ENCODE data around the gene CDC14A.

GRCh38 chr1:100304227-100304626 is 48.1 kb upstream of the CDC14A start:
- TF ChIP-seq POLR2AphosphoS5 (IDR thresholded peaks at IDR 0.05; ENCODE audit: low read depth, low read length) (no peak), PAX5 (IDR thresholded peaks at IDR 0.05; ENCODE audit: insufficient read depth, low read length, severe bottlenecking) (no peak), POLR2A (IDR thresholded peaks at IDR 0.05; ENCODE audit: low read depth, low read length) (no peak), POU2F2 (IDR thresholded peaks at IDR 0.05; ENCODE audit: low read depth, low read length) (no peak), TAF1 (IDR thresholded peaks at IDR 0.05; ENCODE audit: low read depth, low read length) (no peak)

Data from GM12891 (cell line).